ENCODE measurements around the gene CHST11. TPM values are rescaled to one million over a fixed set of nuclear protein-coding genes. Genes with fewer than 3 reads are reported as not detected.

The CHST11 gene
- total and polyA plus RNA-seq, 8 donors = 11.1 to 56.9 (median 14.8) TPM

DNA sequence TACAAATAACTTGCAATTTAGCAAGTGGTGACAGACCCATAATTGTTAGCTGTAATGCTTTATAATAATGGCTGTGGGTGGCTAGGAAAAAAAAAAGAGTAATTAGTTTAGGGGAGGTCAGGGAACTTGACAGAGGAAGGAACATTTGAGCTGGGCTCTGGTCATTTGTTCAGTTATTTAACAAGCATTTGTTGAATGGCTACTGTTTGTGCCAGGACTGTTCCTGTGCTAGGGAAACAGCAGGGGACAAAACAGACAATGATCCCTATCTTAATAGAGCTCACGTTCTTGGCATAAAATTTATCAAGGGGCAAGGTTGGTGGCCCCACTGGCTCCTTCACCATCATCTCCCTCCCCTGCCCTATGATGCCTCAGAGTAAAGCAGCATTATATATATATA is 18.5 kb downstream of the CHST11 start:
- Histone ChIP-seq H3K4me1 (peaks cover 4 to 79% of the 10 kb centered on the region in 2 donors), H3K4me3 (no peak overlapping the region), H3K9me3 (no peaks in the 10 kb centered on the region), H3K27me3 (no peaks in the 10 kb centered on the region), H3K27ac (no peak overlapping the region), H3K36me3 (no peaks in the 10 kb centered on the region)
- intact Hi-C loops (cut with DNase I) = no loop called here
- DNase-seq = no peak
- TF ChIP-seq CTCF (IDR thresholded peaks at IDR 0.05) = no peak
- no peak for ATAC-seq

- ATAC-seq = peak; percentile 75
- Histone ChIP-seq H3K9me3 (no peaks in the 10 kb centered on the region), H3K4me1 (peaks cover 4 to 82% of the 10 kb centered on the region in 2 donors), H3K36me3 (no peaks in the 10 kb centered on the region), H3K4me3 (peak overlapping the region in 1 of 2 donors; percentile 4), H3K27ac (peak overlapping the region; percentile 34 to 83), H3K27me3 (no peaks in the 10 kb centered on the region)
- TF ChIP-seq CTCF (IDR thresholded peaks at IDR 0.05) = no peak
- intact Hi-C loops (cut with DNase I) = no loop called here
- no peak for DNase-seq
These were observed 21.0 kb downstream of the CHST11 start for GRCh38 chr12:104477510-104478390.

DNA sequence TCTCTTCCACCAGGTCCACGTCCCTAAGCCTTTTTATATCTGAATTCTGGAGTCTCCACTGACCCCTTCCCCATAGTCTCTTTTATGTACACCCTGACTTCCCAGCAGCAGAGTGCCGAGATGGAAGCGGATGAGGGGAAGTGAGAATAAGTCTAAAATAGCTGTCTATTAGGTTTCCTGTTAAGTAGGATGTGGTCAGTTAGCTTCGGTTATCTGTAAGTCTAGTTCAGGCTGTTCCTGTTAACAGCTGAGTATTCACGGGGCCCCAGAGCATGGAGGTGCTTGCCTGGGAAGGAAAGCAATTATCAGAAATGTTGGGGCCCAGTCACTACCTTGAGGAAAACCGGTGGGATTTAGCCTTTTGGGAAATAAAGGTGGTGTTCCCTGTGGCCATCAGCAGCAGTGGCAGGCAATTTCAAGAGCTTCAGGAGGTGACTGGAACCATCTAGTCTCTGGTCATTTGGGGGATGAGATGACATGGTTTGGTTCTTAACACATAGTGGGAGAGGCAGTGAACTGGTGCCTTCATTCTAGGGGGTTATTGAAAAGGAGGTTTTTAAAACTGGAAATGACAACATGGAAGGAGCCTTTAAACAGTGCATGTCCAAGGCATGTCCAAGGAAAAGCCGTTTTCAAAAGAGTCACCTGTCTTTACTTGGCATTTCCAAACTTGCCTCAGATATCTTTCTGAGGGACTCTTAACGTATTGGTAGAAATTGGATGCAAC is 21.8 kb downstream of the CHST11 start:
- peak overlapping the region in 1 of 2 donors; percentile 4 for H3K4me3 ChIP-seq
- peaks cover under 1 to 74% of the 10 kb centered on the region in 2 donors for H3K4me1 ChIP-seq
- H3K27ac ChIP-seq = peak overlapping the region; percentile 34 to 83
- DNase-seq (no peak), ATAC-seq (peak; percentile 70)
- H3K36me3 ChIP-seq = no peaks in the 10 kb centered on the region
- intact Hi-C loops (cut with DNase I) = no loop called here
- H3K27me3 ChIP-seq = no peaks in the 10 kb centered on the region
- H3K9me3 ChIP-seq = no peaks in the 10 kb centered on the region
- TF ChIP-seq CTCF (IDR thresholded peaks at IDR 0.05) = no peak

DNA sequence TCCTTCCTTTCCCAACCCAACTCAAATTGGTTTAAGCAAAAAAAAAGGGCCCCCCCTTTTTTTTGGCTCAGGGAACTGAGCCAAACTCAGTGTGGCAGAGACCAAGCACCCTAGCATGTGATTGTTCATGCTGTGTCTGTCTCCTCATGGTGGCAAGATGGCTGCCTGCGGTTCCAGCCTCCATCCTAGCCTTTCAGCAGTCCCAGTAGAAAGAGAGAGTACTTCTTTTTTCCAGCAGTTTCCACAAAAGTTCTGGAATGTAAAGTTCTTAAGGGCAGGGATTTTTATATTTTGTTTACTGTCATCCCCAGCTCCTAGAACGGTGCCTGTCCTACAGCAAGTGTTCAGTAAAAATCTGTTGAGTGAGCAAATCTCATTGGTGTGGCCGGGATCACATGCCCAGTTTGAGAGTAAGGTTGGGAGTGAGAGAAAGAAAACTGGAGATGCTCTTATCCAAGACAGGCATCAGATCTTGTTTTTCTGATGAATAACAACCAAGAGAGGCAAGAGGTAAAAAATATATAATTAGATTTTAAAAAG is 22.4 kb downstream of the CHST11 start:
- intact Hi-C loops (cut with DNase I) = no loop called here
- Histone ChIP-seq H3K4me3 (no peak overlapping the region), H3K9me3 (no peaks in the 10 kb centered on the region), H3K27me3 (no peaks in the 10 kb centered on the region), H3K36me3 (no peaks in the 10 kb centered on the region), H3K27ac (peak overlapping the region in 1 of 2 donors; percentile 83), H3K4me1 (peaks cover 0 to 68% of the 10 kb centered on the region in 2 donors)
- no peak for DNase-seq
- no peak for ATAC-seq
- no peak for TF ChIP-seq CTCF (IDR thresholded peaks at IDR 0.05)

GRCh38 chr12:104480012-104480411 is 23.3 kb downstream of the CHST11 start:
- no peaks in the 10 kb centered on the region for H3K9me3 ChIP-seq
- H3K36me3 ChIP-seq = no peaks in the 10 kb centered on the region
- intact Hi-C loops (cut with DNase I) = no loop called here
- H3K27ac ChIP-seq = peak overlapping the region in 1 of 2 donors; percentile 83
- H3K27me3 ChIP-seq = no peaks in the 10 kb centered on the region
- no peak for TF ChIP-seq CTCF (IDR thresholded peaks at IDR 0.05)
- DNase-seq (no peak), ATAC-seq (no peak)
- no peak overlapping the region for H3K4me3 ChIP-seq
- H3K4me1 ChIP-seq = peaks cover 0 to 60% of the 10 kb centered on the region in 2 donors

Measured in left lung (tissue), 10 donors.